ENCODE measurements around the gene KIAA0930. TPM values are rescaled to one million over a fixed set of nuclear protein-coding genes. Genes with fewer than 3 reads are reported as not detected.
"Not testable (repeated sequence)": the region's sequence is repeated elsewhere in the genome, so short reads cannot be mapped to it uniquely, and the experiment has no call there.

The KIAA0930 gene
- total RNA-seq, 1 donor from 2014 or later, result 119 TPM

- ATAC-seq (no peak), DNase-seq (ENCODE audit: low spot score) (no peak)
- intact Hi-C loops (cut with DNase I), result no loop called here
Observed at GRCh38 chr22:45195616-45196015, 45.1 kb downstream of the KIAA0930 start.

GRCh38 chr22:45194686-45195085, 46.0 kb downstream of the KIAA0930 start:
- intact Hi-C loops (cut with DNase I), result no loop called here
- ATAC-seq, result no peak
- no peak for DNase-seq (ENCODE audit: low spot score)

- peak; percentile 61 for ATAC-seq
- DNase-seq (ENCODE audit: low spot score), result no peak
- intact Hi-C loops (cut with DNase I), result no loop called here
Observed at GRCh38 chr22:45192701-45193187, 48.0 kb downstream of the KIAA0930 start.

GRCh38 chr22:45191746-45192145, 48.9 kb downstream of the KIAA0930 start:
- intact Hi-C loops (cut with DNase I); ATAC-seq; DNase-seq (ENCODE audit: low spot score): not testable (repeated sequence)

- ATAC-seq (no peak), DNase-seq (ENCODE audit: low spot score) (no peak)
- intact Hi-C loops (cut with DNase I), result no loop called here
Observed at GRCh38 chr22:45190202-45190872, 50.4 kb downstream of the KIAA0930 start.

GRCh38 chr22:45188779-45189178, 51.9 kb downstream of the KIAA0930 start:
- intact Hi-C loops (cut with DNase I), result no loop called here
- ATAC-seq (no peak), DNase-seq (ENCODE audit: low spot score) (no peak)

GRCh38 chr22:45187891-45188290, 52.8 kb downstream of the KIAA0930 start:
- DNase-seq (ENCODE audit: low spot score) (no peak), ATAC-seq (no peak)
- intact Hi-C loops (cut with DNase I), result no loop called here

- DNase-seq (ENCODE audit: low spot score), result no peak
- intact Hi-C loops (cut with DNase I), result no loop called here
- no peak for ATAC-seq
Observed at GRCh38 chr22:45185718-45186514, 54.8 kb downstream of the KIAA0930 start.

GRCh38 chr22:45183974-45184373, 56.7 kb downstream of the KIAA0930 start:
- DNase-seq (ENCODE audit: low spot score) (no peak), ATAC-seq (no peak)
- intact Hi-C loops (cut with DNase I), result no loop called here

GRCh38 chr22:45181766-45182165, 58.9 kb downstream of the KIAA0930 start:
- intact Hi-C loops (cut with DNase I), result no loop called here
- ATAC-seq, result no peak
- DNase-seq (ENCODE audit: low spot score), result no peak

GRCh38 chr22:45181240-45181639, 59.5 kb downstream of the KIAA0930 start:
- ATAC-seq, result no peak
- intact Hi-C loops (cut with DNase I), result no loop called here
- DNase-seq (ENCODE audit: low spot score), result no peak

- DNase-seq (ENCODE audit: low spot score), result no peak
- ATAC-seq, result no peak
Observed at GRCh38 chr22:45180146-45180679, 60.5 kb downstream of the KIAA0930 start.

GRCh38 chr22:45179276-45180049, 61.2 kb downstream of the KIAA0930 start:
- intact Hi-C loops (cut with DNase I), result loop anchor here (5.0 kb wide), 1 partner anchor 1422 kb away; no protein-coding TSS in a partner anchor
- DNase-seq (ENCODE audit: low spot score), result no peak
- ATAC-seq, result no peak

More at GRCh38 chr22:45180146-45180679, 60.5 kb downstream of the KIAA0930 start:
- intact Hi-C loops (cut with DNase I), result no loop called here

- intact Hi-C loops (cut with DNase I), result no loop called here
- no peak for ATAC-seq
- no peak for DNase-seq (ENCODE audit: low spot score)
Observed at GRCh38 chr22:45172881-45173585, 67.7 kb downstream of the KIAA0930 start.

- intact Hi-C loops (cut with DNase I), result no loop called here
- ATAC-seq (no peak), DNase-seq (ENCODE audit: low spot score) (no peak)
Observed at GRCh38 chr22:45171830-45172229, 68.9 kb downstream of the KIAA0930 start.

GRCh38 chr22:45169591-45170466, 70.9 kb downstream of the KIAA0930 start:
- intact Hi-C loops (cut with DNase I), result loop anchor here (10.0 kb wide), 1 partner anchor 95 kb away; no protein-coding TSS in a partner anchor
- ATAC-seq (no peak), DNase-seq (ENCODE audit: low spot score) (no peak)

GRCh38 chr22:45166932-45167331, 73.8 kb downstream of the KIAA0930 start:
- no peak for ATAC-seq
- intact Hi-C loops (cut with DNase I), result loop anchor here (10.0 kb wide), 1 partner anchor 98 kb away; no protein-coding TSS in a partner anchor
- DNase-seq (ENCODE audit: low spot score), result no peak

All from sciatic nerve (tissue), 2 donors.